Lower lobe of right lung (tissue), 2 donors: ENCODE measurements around the gene HOXA3. TPM values are rescaled to one million over a fixed set of nuclear protein-coding genes. Genes with fewer than 3 reads are reported as not detected.

Source experiments
- ATAC-seq, 2 donors: fragments of 200-7000 bp; cut with Tn5 transposase; one replicate each; pipeline ENCODE4 v1.9.1; 2020 to 2022; ENCODE audit warnings: mild to moderate bottlenecking in 2 of 2, moderate library complexity in 2 of 2
- DNase-seq: peaks from one replicate; pipeline ENCODE4 v3.0.0-alpha.2; 2020
- H3K27ac ChIP-seq: fragments of 200-600 bp; one replicate; pipeline ENCODE4 v1.8.0; 2022
- H3K27me3 ChIP-seq: fragments of 200-600 bp; one replicate; pipeline ENCODE4 v1.8.0; 2022; ENCODE audit warnings: low read depth
- H3K36me3 ChIP-seq: fragments of 200-600 bp; one replicate; pipeline ENCODE4 v1.8.0; 2022; ENCODE audit warnings: mild to moderate bottlenecking
- H3K4me1 ChIP-seq: fragments of 200-600 bp; one replicate; pipeline ENCODE4 v1.8.0; 2022
- H3K4me3 ChIP-seq: fragments of 200-600 bp; one replicate; pipeline ENCODE4 v1.8.0; 2022; ENCODE audit warnings: mild to moderate bottlenecking
- H3K9me3 ChIP-seq: fragments of 200-600 bp; one replicate; pipeline ENCODE4 v1.8.0; 2022
- CTCF ChIP-seq: fragments of 200-600 bp; IDR thresholded peaks from one replicate; pipeline ENCODE4 v1.8.0; 2022; ENCODE audit warnings: antibody characterized with exemption, mild to moderate bottlenecking
- intact Hi-C: fragments of 100-400 bp; cut with DNase I; formaldehyde crosslinking; loops from one replicate; pipeline ENCODE4 v1.11.0; 2022
- total RNA-seq: library from RNA; stranded (reverse); fragmentation: NEBNext Ultra II Directional; extraction: Animal tissue kit (Norgen Biotek cat#: 25700); gene quantifications from one replicate; pipeline ENCODE4 v1.2.1, GENCODE V29; 2021
- donor health status: DM: no; HTN: yes; CAD: no; lungs with severe emphysema.

HOXA3 gene
- total RNA-seq, 1 donor from 2014 or later = 4.6 TPM

GRCh38 chr7:27092819-27093110 lies 59.6 kb downstream of the HOXA3 start:
- Histone ChIP-seq H3K27ac (no peak overlapping the region), H3K27me3 (peaks cover 51% of the 10 kb centered on the region), H3K4me1 (peaks cover 17% of the 10 kb centered on the region), H3K9me3 (no peaks in the 10 kb centered on the region), H3K36me3 (no peaks in the 10 kb centered on the region), H3K4me3 (no peak overlapping the region)
- no peak for ATAC-seq
- no peak for DNase-seq
- intact Hi-C loops = no loop called here
- TF ChIP-seq CTCF = no peak

DNA sequence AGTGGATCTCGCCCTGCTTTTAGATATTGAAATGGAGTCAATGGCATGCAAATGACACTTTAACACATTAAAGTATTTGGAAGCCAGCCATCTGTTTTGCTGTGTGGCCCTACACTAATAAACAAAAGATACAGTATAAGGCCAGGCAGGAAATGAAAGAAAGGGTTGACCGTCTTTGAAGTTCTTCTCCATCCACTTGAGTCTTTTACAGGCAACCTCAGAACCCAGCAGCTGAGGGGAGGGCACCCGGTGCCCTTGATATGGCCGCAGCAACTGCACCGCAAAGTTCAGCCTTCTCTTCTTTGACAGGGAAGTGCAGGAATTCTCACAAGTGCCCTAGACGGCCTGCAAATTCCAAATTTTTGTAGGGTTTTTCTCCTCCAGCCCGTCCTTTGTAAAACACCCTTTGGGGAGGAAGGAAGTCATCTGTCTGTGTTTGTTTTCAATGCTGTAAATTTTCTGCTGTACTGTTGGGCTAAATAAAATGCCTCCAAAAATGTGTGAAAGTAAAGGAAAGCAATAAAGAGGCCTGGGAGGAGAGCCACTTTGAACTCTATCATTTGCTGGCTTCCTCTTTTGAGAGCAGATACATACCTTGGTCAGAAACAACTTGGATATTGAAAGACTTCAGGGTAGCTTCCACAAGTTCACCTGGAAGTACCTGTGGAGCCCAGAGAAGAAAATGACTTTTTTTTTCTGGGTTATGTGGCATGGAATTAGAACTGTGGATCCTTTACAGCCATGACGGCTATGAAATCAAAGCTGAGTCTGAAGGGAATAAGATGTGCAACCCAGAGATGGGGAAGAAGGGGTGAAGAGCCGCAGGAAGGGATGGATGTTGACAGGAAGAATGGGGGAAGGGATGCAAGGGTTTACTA lies 60.2 kb downstream of the HOXA3 start:
- Histone ChIP-seq H3K9me3 (no peaks in the 10 kb centered on the region), H3K4me1 (peaks cover 11% of the 10 kb centered on the region), H3K27ac (no peak overlapping the region), H3K36me3 (no peaks in the 10 kb centered on the region), H3K4me3 (no peak overlapping the region), H3K27me3 (peaks cover 54% of the 10 kb centered on the region)
- intact Hi-C loops = no loop called here
- ATAC-seq (no peak), DNase-seq (no peak)
- TF ChIP-seq CTCF = no peak

- Histone ChIP-seq H3K9me3 (no peaks in the 10 kb centered on the region), H3K36me3 (no peaks in the 10 kb centered on the region), H3K27me3 (peaks cover 62% of the 10 kb centered on the region), H3K27ac (no peak overlapping the region), H3K4me1 (peaks cover 10% of the 10 kb centered on the region), H3K4me3 (no peak overlapping the region)
- no peak for DNase-seq
- no peak for TF ChIP-seq CTCF
- intact Hi-C loops = no loop called here
- ATAC-seq = no peak
These were observed 61.3 kb downstream of the HOXA3 start for GRCh38 chr7:27091105-27091504.

GRCh38 chr7:27088002-27088922 lies 64.1 kb downstream of the HOXA3 start:
- ATAC-seq = no peak

More at GRCh38 chr7:27088002-27088922, 64.1 kb downstream of the HOXA3 start:
- Histone ChIP-seq H3K4me3 (peak overlapping the region; percentile 14), H3K4me1 (no peaks in the 10 kb centered on the region), H3K9me3 (no peaks in the 10 kb centered on the region), H3K36me3 (no peaks in the 10 kb centered on the region), H3K27me3 (peaks cover 54% of the 10 kb centered on the region), H3K27ac (no peak overlapping the region)
- intact Hi-C loops = no loop called here
- TF ChIP-seq CTCF = no peak
- no peak for DNase-seq
